A673 (cell line): ENCODE data around the gene SSUH2.

Source experiments
- CTCF ChIP-seq: fragments of 300-800, 200-600 bp; sonication (generic); conservative IDR thresholded peaks from 2 replicates; pipeline ENCODE4 v1.5.1; 2017; ENCODE audit warnings: low read depth, mild to moderate bottlenecking, antibody characterized with exemption, low read length, moderate library complexity, mixed read lengths
- EZH2 ChIP-seq: fragments of 200-600 bp; sonication (generic); IDR thresholded peaks from 2 replicates; pipeline ENCODE4 v1.6.1; 2017; ENCODE audit warnings: borderline replicate concordance, low read depth, mild to moderate bottlenecking, mixed read lengths, antibody characterized with exemption, low read length; ENCODE audit not compliant: poor library complexity, severe bottlenecking

DNA sequence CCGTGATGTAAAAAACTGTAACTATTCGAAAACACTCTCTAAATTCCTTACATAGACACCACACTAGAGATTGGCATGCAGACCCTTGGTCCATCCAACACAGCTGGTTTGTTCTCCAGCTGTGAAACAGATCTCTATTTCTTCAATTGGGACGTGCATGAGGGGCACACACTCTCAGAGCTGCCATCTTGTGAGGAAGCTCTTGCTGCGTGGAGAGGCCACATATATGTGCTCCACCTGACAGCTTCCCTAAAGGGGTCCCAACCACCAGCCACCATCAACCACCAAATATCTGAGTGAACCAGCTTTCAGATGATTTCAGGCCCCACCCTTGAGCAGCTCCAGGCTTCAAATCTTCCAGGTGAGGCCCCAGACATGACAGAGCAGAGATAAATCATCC lies 25.6 kb downstream of the SSUH2 start:
- TF ChIP-seq CTCF (no peak), EZH2 (no peak)
